Measurements from ENCODE around the gene TCP11. TPM values are rescaled to one million over a fixed set of nuclear protein-coding genes. Genes with fewer than 3 reads are reported as not detected.

The TCP11 gene
- total and polyA plus RNA-seq, 2 donors (not counting 1 experiment from before 2014, with no cell fraction given) = not detected

DNA sequence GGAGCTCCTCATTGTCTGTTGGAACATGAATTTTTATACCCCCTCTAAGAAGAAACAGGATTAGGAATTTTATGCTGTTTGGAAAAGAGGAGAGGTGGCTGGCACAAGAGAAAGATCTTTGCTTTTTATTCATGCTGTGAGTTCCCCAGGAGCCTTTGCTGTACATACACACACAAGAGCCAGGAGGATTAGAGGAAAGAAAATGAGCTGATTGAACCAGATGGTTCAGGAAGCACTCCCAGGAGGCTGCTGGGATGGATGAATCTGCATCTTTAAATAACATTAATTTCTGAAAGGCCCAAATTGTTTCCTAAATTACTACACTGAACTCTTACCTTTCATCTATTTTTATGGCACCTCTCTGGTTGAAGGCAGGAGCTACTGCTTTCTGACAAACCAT, 20.1 kb upstream of the TCP11 start:
- TF ChIP-seq, protein P1, sequence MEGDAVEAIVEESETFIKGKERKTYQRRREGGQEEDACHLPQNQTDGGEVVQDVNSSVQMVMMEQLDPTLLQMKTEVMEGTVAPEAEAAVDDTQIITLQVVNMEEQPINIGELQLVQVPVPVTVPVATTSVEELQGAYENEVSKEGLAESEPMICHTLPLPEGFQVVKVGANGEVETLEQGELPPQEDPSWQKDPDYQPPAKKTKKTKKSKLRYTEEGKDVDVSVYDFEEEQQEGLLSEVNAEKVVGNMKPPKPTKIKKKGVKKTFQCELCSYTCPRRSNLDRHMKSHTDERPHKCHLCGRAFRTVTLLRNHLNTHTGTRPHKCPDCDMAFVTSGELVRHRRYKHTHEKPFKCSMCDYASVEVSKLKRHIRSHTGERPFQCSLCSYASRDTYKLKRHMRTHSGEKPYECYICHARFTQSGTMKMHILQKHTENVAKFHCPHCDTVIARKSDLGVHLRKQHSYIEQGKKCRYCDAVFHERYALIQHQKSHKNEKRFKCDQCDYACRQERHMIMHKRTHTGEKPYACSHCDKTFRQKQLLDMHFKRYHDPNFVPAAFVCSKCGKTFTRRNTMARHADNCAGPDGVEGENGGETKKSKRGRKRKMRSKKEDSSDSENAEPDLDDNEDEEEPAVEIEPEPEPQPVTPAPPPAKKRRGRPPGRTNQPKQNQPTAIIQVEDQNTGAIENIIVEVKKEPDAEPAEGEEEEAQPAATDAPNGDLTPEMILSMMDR (IDR thresholded peaks at IDR 0.05) = no peak
- no peak for TF ChIP-seq EZH2 (IDR thresholded peaks at IDR 0.05; ENCODE audit: borderline replicate concordance, insufficient read depth, low read depth, low read length, poor library complexity, severe bottlenecking)
- Histone ChIP-seq H3K36me3 (replicated peaks in 1 of 2; ENCODE audit: control extremely low read depth in 1 of 2, control insufficient read depth in 1 of 2, extremely low read depth in 1 of 2, insufficient read depth in 2 of 2, low read length in 1 of 2) (no peaks in the 10 kb centered on the region), H4K20me1 (ENCODE audit: control insufficient read depth, insufficient read depth, low read length, poor library complexity, severe bottlenecking) (no peaks in the 10 kb centered on the region), H3K9ac (ENCODE audit: low read length) (no peak overlapping the region), H3K4me1 (ENCODE audit: control insufficient read depth in 2 of 2, insufficient read depth in 2 of 2, low read length in 2 of 2) (no peaks in the 10 kb centered on the region), H3K9me3 (ENCODE audit: control extremely low read depth in 1 of 3, control insufficient read depth in 2 of 3, insufficient read depth in 1 of 3, low read length in 2 of 3) (no peaks in the 10 kb centered on the region), H3K79me2 (ENCODE audit: control insufficient read depth, insufficient read depth, low read length) (no peaks in the 10 kb centered on the region), H3K4me3 (ENCODE audit: control extremely low read depth in 1 of 5, extremely low read depth in 1 of 5, insufficient read depth in 1 of 5, low read depth in 2 of 5, low read length in 4 of 5) (no peak overlapping the region), H2AFZ (ENCODE audit: insufficient read depth, low read depth, low read length, poor library complexity, severe bottlenecking) (no peak overlapping the region), H3K27me3 (replicated peaks in 1 of 4; ENCODE audit: control extremely low read depth in 1 of 4, control insufficient read depth in 3 of 4, insufficient read depth in 4 of 4, low read length in 3 of 4) (peaks cover 0 to 12% (median 2%) of the 10 kb centered on the region in 4 experiments), H3K4me2 (replicated peaks; ENCODE audit: low read depth, low read length, poor library complexity, severe bottlenecking) (no peak overlapping the region), H3K27ac (ENCODE audit: low read length in 2 of 2) (no peak overlapping the region)
- H3K4me3 Mint-ChIP-seq = no peak overlapping the region
- no peaks in the 10 kb centered on the region for H3K4me1 Mint-ChIP-seq
- H3K27ac Mint-ChIP-seq = no peak overlapping the region
- intact Hi-C loops (cut with micrococcal nuclease) = no loop called here
- H3K27me3 Mint-ChIP-seq = peaks cover 41% of the 10 kb centered on the region
- POLR2A ChIA-PET = no interaction called here
- DNase-seq (no peak), ATAC-seq (ENCODE audit: low read depth) (no peak)
- no peaks in the 10 kb centered on the region for H3K9me3 Mint-ChIP-seq (ENCODE audit: insufficient read depth)
- CTCF ChIA-PET = interaction anchor here (0.8 kb wide), 1 partner anchor 1106 kb away, joined by 3 read pairs; no protein-coding TSS in a partner anchor

GRCh38 chr6:35160642-35161041, 19.5 kb upstream of the TCP11 start:
- no peaks in the 10 kb centered on the region for H3K4me1 Mint-ChIP-seq

More at GRCh38 chr6:35160642-35161041, 19.5 kb upstream of the TCP11 start:
- ChIA-PET CTCF (interaction anchor here (1.2 kb wide), 1 partner anchor 80 kb away, joined by 3 read pairs; no protein-coding TSS in a partner anchor), POLR2A (no interaction called here)
- DNase-seq = no peak
- Histone ChIP-seq H2AFZ (ENCODE audit: insufficient read depth, low read depth, low read length, poor library complexity, severe bottlenecking) (no peak overlapping the region), H3K27ac (ENCODE audit: low read length in 2 of 2) (no peak overlapping the region), H3K4me3 (ENCODE audit: control extremely low read depth in 1 of 5, extremely low read depth in 1 of 5, insufficient read depth in 1 of 5, low read depth in 2 of 5, low read length in 4 of 5) (no peak overlapping the region), H3K27me3 (replicated peaks in 1 of 4; ENCODE audit: control extremely low read depth in 1 of 4, control insufficient read depth in 3 of 4, insufficient read depth in 4 of 4, low read length in 3 of 4) (peaks cover 0 to 12% (median 2%) of the 10 kb centered on the region in 4 experiments), H3K9me3 (ENCODE audit: control extremely low read depth in 1 of 3, control insufficient read depth in 2 of 3, insufficient read depth in 1 of 3, low read length in 2 of 3) (no peaks in the 10 kb centered on the region), H3K79me2 (ENCODE audit: control insufficient read depth, insufficient read depth, low read length) (no peaks in the 10 kb centered on the region), H4K20me1 (ENCODE audit: control insufficient read depth, insufficient read depth, low read length, poor library complexity, severe bottlenecking) (no peaks in the 10 kb centered on the region), H3K4me1 (ENCODE audit: control insufficient read depth in 2 of 2, insufficient read depth in 2 of 2, low read length in 2 of 2) (no peaks in the 10 kb centered on the region), H3K9ac (ENCODE audit: low read length) (no peak overlapping the region), H3K4me2 (replicated peaks; ENCODE audit: low read depth, low read length, poor library complexity, severe bottlenecking) (no peak overlapping the region), H3K36me3 (replicated peaks in 1 of 2; ENCODE audit: control extremely low read depth in 1 of 2, control insufficient read depth in 1 of 2, extremely low read depth in 1 of 2, insufficient read depth in 2 of 2, low read length in 1 of 2) (no peaks in the 10 kb centered on the region)
- Mint-ChIP-seq H3K9me3 (ENCODE audit: insufficient read depth) (no peaks in the 10 kb centered on the region), H3K4me3 (no peak overlapping the region), H3K27ac (no peak overlapping the region), H3K27me3 (peaks cover 41% of the 10 kb centered on the region)
- intact Hi-C loops (cut with micrococcal nuclease) = no loop called here
- no peak for ATAC-seq (ENCODE audit: low read depth)
- 83% methylated on average over 2 of the region's 5 CpGs for WGBS (ENCODE audit: insufficient coverage)
- TF ChIP-seq, protein P1 (IDR thresholded peaks at IDR 0.05) = no peak
- TF ChIP-seq EZH2 (IDR thresholded peaks at IDR 0.05; ENCODE audit: borderline replicate concordance, insufficient read depth, low read depth, low read length, poor library complexity, severe bottlenecking) = no peak

Measured in B cell (primary cell).